Trophoblast cell (in vitro differentiated cells and primary cell): ENCODE data around the gene TNFRSF12A.

Experiments
- DNase-seq, 2 donors: peaks; one replicate each; pipeline ENCODE4 v3.0.0-alpha.2; 2016
- H2AFZ ChIP-seq: 2 replicates; pipeline ENCODE4 v1.6.1; 2013; ENCODE audit warnings: low read length, moderate library complexity, mild to moderate bottlenecking; ENCODE audit not compliant: insufficient read depth, poor library complexity
- H2AK5ac ChIP-seq: 2 replicates; pipeline ENCODE4 v1.6.1; 2013; ENCODE audit warnings: mild to moderate bottlenecking, low read length
- H2BK120ac ChIP-seq: 2 replicates; pipeline ENCODE4 v1.6.1; 2013; ENCODE audit warnings: low read length, mild to moderate bottlenecking, moderate library complexity; ENCODE audit not compliant: insufficient read depth, poor library complexity
- H2BK12ac ChIP-seq: 2 replicates; pipeline ENCODE4 v1.6.1; 2013; ENCODE audit warnings: mild to moderate bottlenecking, low read length, moderate library complexity
- H2BK5ac ChIP-seq: 2 replicates; pipeline ENCODE4 v1.6.1; 2013; ENCODE audit warnings: low read length, low read depth, moderate library complexity, mild to moderate bottlenecking; ENCODE audit not compliant: poor library complexity
- H3K14ac ChIP-seq: 2 replicates; pipeline ENCODE4 v1.6.1; 2013; ENCODE audit warnings: mild to moderate bottlenecking, low read length
- H3K18ac ChIP-seq: 2 replicates; pipeline ENCODE4 v1.6.1; 2013; ENCODE audit warnings: mild to moderate bottlenecking, low read length
- H3K23ac ChIP-seq: 2 replicates; pipeline ENCODE4 v1.6.1; 2013; ENCODE audit warnings: low read length
- H3K27ac ChIP-seq: 2 replicates; pipeline ENCODE4 v1.5.1; 2013; ENCODE audit warnings: low read depth, mild to moderate bottlenecking, inconsistent platforms, low read length, moderate library complexity
- H3K27me3 ChIP-seq: 2 replicates; pipeline ENCODE4 v1.6.1; 2013; ENCODE audit warnings: inconsistent platforms, mild to moderate bottlenecking, low read length, moderate library complexity; ENCODE audit not compliant: insufficient read depth
- H3K36me3 ChIP-seq, 2 experiments: 1 replicate in 1 of 2; 2 replicates in 1 of 2; pipeline ENCODE4 v1.6.1; 2013; ENCODE audit warnings: low read length in 2 of 2, mild to moderate bottlenecking in 2 of 2, moderate library complexity in 1 of 2; ENCODE audit not compliant: insufficient read depth in 2 of 2, control insufficient read depth in 1 of 2
- H3K4ac ChIP-seq: 2 replicates; pipeline ENCODE4 v1.6.1; 2013; ENCODE audit warnings: low read depth, mild to moderate bottlenecking, low read length, moderate library complexity
- H3K4me1 ChIP-seq, 2 experiments: 1 replicate in 1 of 2; 2 replicates in 1 of 2; pipeline ENCODE4 v1.6.1; 2013; ENCODE audit warnings: low read length in 2 of 2, mild to moderate bottlenecking in 2 of 2, moderate library complexity in 1 of 2; ENCODE audit not compliant: insufficient read depth in 2 of 2, control insufficient read depth in 1 of 2
- H3K4me2 ChIP-seq: 2 replicates; pipeline ENCODE4 v1.6.1; 2013; ENCODE audit warnings: inconsistent platforms, mild to moderate bottlenecking, low read length, moderate library complexity
- H3K4me3 ChIP-seq: 2 replicates; pipeline ENCODE4 v1.5.1; 2013; ENCODE audit warnings: mild to moderate bottlenecking, low read depth, low read length, inconsistent platforms
- H3K79me1 ChIP-seq: one replicate; pipeline ENCODE4 v1.6.1; 2013; ENCODE audit warnings: low read length
- H3K79me2 ChIP-seq: 2 replicates; pipeline ENCODE4 v1.6.1; 2013; ENCODE audit warnings: low read length, mild to moderate bottlenecking; ENCODE audit not compliant: control insufficient read depth, insufficient read depth, poor library complexity
- H3K9ac ChIP-seq: 2 replicates; pipeline ENCODE4 v1.6.1; 2013; ENCODE audit warnings: mild to moderate bottlenecking, low read length
- H3K9me3 ChIP-seq: 2 replicates; pipeline ENCODE4 v1.6.1; 2013; ENCODE audit warnings: low read depth, mild to moderate bottlenecking, control low read depth, inconsistent platforms, low read length; ENCODE audit not compliant: insufficient read depth
- H4K12ac ChIP-seq: 2 replicates; pipeline ENCODE4 v1.6.1; 2013; ENCODE audit warnings: low read depth, mild to moderate bottlenecking, low read length, moderate library complexity
- H4K8ac ChIP-seq: 2 replicates; pipeline ENCODE4 v1.6.1; 2013; ENCODE audit warnings: low read depth, mild to moderate bottlenecking, low read length, moderate library complexity
- H4K91ac ChIP-seq: one replicate; pipeline ENCODE4 v1.6.1; 2013; ENCODE audit warnings: low read depth, mild to moderate bottlenecking, low read length, moderate library complexity
- WGBS: extraction: QIAGEN DNeasy Blood & Tissue Kit; methylation state at CpG from one replicate; pipeline ENCODE4 v1.1.7; 2013; ENCODE audit warnings: missing lambda C conversion rate; ENCODE audit not compliant: insufficient read length, insufficient coverage; ENCODE audit errors: extremely low coverage; 5-methylcytosine and 5-hydroxymethylcytosine counted together

TNFRSF12A gene

GRCh38 chr16:2983706-2984136 is 36.4 kb upstream of the TNFRSF12A start:
- Histone ChIP-seq H3K79me2 (peaks cover 10% of the 10 kb centered on the region), H3K23ac (no peak overlapping the region), H3K9me3 (no peaks in the 10 kb centered on the region), H3K27me3 (no peaks in the 10 kb centered on the region), H3K4me3 (no peak overlapping the region), H2AK5ac (no peak overlapping the region), H3K4me1 (peaks cover 23 to 31% of the 10 kb centered on the region in 2 experiments), H3K4me2 (peak overlapping the region; percentile 59), H3K36me3 (no peaks in the 10 kb centered on the region), H3K27ac (no peak overlapping the region), H2BK5ac (no peak overlapping the region), H2AFZ (peak overlapping the region; percentile 83), H4K91ac (no peak overlapping the region), H3K4ac (no peak overlapping the region), H3K18ac (no peak overlapping the region), H2BK12ac (no peak overlapping the region), H3K9ac (no peak overlapping the region), H3K14ac (no peak overlapping the region), H4K12ac (no peak overlapping the region), H4K8ac (peak overlapping the region; percentile 65), H2BK120ac (no peak overlapping the region), H3K79me1 (peaks cover 15% of the 10 kb centered on the region)
- peak; percentile 78 to 93 for DNase-seq
- WGBS, result no CpG with 5 or more reads among the region's 42 CpGs

DNA sequence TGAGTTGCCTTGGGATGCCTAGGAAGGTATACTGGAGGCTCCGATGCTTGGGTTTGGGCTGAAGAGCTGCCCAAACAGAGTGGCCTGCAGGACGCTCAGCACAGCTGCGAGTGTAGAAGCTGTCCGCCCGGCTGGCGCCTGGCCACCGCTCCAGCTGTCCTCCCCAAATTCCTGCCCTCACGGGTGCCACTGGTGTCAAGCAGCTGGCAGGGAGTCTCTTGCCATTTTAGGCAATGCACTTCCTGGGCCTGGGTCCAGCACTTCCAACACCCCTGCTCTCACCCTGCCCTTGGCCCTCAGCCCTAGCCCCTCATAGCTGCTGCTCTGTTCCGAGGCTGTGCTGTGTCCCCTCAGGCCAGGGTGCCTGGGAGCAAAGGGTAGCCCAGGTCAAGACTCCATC is 34.7 kb upstream of the TNFRSF12A start:
- Histone ChIP-seq H2BK120ac (no peak overlapping the region), H4K91ac (no peak overlapping the region), H3K18ac (no peak overlapping the region), H3K27me3 (no peaks in the 10 kb centered on the region), H4K12ac (no peak overlapping the region), H2AK5ac (no peak overlapping the region), H3K4me2 (no peak overlapping the region), H2AFZ (no peak overlapping the region), H3K36me3 (no peaks in the 10 kb centered on the region), H3K4me1 (peaks cover 18 to 24% of the 10 kb centered on the region in 2 experiments), H3K79me2 (peaks cover 3% of the 10 kb centered on the region), H2BK12ac (no peak overlapping the region), H4K8ac (no peak overlapping the region), H3K27ac (no peak overlapping the region), H3K23ac (no peak overlapping the region), H3K9ac (no peak overlapping the region), H3K14ac (no peak overlapping the region), H2BK5ac (no peak overlapping the region), H3K9me3 (no peaks in the 10 kb centered on the region), H3K4ac (no peak overlapping the region), H3K4me3 (no peak overlapping the region), H3K79me1 (peaks cover 8% of the 10 kb centered on the region)
- DNase-seq, result no peak
- no CpG with 5 or more reads among the region's 9 CpGs for WGBS

- no CpG with 5 or more reads among the region's 15 CpGs for WGBS
- Histone ChIP-seq H2BK5ac (no peak overlapping the region), H3K27me3 (no peaks in the 10 kb centered on the region), H3K9me3 (no peaks in the 10 kb centered on the region), H4K91ac (no peak overlapping the region), H3K27ac (no peak overlapping the region), H3K23ac (no peak overlapping the region), H3K4ac (no peak overlapping the region), H2BK120ac (no peak overlapping the region), H3K79me1 (peaks cover 4% of the 10 kb centered on the region), H4K12ac (no peak overlapping the region), H2BK12ac (no peak overlapping the region), H2AFZ (no peak overlapping the region), H3K4me3 (no peak overlapping the region), H3K4me1 (peaks cover 14 to 21% of the 10 kb centered on the region in 2 experiments), H2AK5ac (no peak overlapping the region), H3K4me2 (no peak overlapping the region), H3K9ac (no peak overlapping the region), H3K79me2 (no peaks in the 10 kb centered on the region), H4K8ac (no peak overlapping the region), H3K36me3 (no peaks in the 10 kb centered on the region), H3K14ac (no peak overlapping the region), H3K18ac (no peak overlapping the region)
- no peak for DNase-seq
Measured at GRCh38 chr16:2985893-2986355, 34.2 kb upstream of the TNFRSF12A start.

DNA sequence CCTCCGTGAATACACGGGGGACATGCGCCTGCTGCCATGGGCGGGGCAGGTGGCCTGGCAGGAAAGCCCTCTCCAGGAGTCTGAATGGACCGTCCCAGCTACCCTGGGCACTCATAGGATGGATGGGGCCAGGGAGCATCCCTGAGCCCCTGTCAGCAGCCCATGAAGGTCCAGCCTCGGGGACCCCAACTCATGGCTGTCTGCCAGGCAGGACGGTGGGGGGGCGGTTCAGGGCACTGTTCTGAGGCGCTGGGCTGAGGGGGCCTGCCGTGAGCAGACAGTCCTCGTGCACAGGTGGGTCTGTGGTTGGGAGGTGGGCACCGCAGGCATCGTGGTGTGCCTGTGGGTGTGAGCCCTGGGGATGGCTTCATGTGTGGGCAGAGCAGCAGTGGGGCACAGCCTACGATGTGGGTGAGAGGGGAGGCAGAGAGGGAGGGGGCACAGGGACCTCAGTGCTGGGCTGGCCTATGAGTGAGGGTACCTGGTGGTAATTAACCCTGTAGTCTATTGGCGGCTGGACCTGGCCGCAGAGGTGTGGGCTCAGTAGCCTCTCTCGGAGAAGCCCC is 33.5 kb upstream of the TNFRSF12A start:
- Histone ChIP-seq H2AK5ac (no peak overlapping the region), H3K9ac (no peak overlapping the region), H3K4me1 (peaks cover 7 to 14% of the 10 kb centered on the region in 2 experiments), H3K4ac (no peak overlapping the region), H3K79me2 (no peaks in the 10 kb centered on the region), H3K36me3 (no peaks in the 10 kb centered on the region), H3K4me2 (no peak overlapping the region), H3K18ac (no peak overlapping the region), H2BK120ac (no peak overlapping the region), H3K9me3 (no peaks in the 10 kb centered on the region), H3K79me1 (no peaks in the 10 kb centered on the region), H4K12ac (no peak overlapping the region), H3K4me3 (no peak overlapping the region), H2BK5ac (no peak overlapping the region), H2BK12ac (no peak overlapping the region), H3K27ac (no peak overlapping the region), H3K27me3 (no peaks in the 10 kb centered on the region), H3K23ac (no peak overlapping the region), H4K8ac (no peak overlapping the region), H4K91ac (no peak overlapping the region), H2AFZ (no peak overlapping the region), H3K14ac (no peak overlapping the region)
- no peak for DNase-seq
- no CpG with 5 or more reads among the region's 17 CpGs for WGBS
